Activated naive CD4-positive, alpha-beta T cell (primary cell): ENCODE measurements around the gene PTX3.

Source experiments
- DNase-seq, 4 experiments: peaks; one replicate each; lab custom pipeline; 2025; lab: John Stamatoyannopoulos, UW

PTX3 gene

GRCh38 chr3:157436583-157437291 lies at the start of gene PTX3:
Gene PTX3, plus strand, starts transcription at chr3:157436850. Its CDS starts 84 bp downstream, at chr3:157436934.
- no peak for DNase-seq

GRCh38 chr3:157387708-157388435 lies 48.8 kb upstream of the PTX3 start:
- no peak for DNase-seq

- DNase-seq = no peak
These were observed 47.7 kb upstream of the PTX3 start for GRCh38 chr3:157388976-157389375.

- no peak for DNase-seq
These were observed 45.7 kb upstream of the PTX3 start for GRCh38 chr3:157390713-157391515.

GRCh38 chr3:157392104-157392503 lies 44.5 kb upstream of the PTX3 start:
- no peak for DNase-seq

- DNase-seq = no peak
These were observed 43.5 kb upstream of the PTX3 start for GRCh38 chr3:157393113-157393512.

- no peak for DNase-seq
These were observed 42.2 kb upstream of the PTX3 start for GRCh38 chr3:157394411-157394810.

- no peak for DNase-seq
These were observed 38.1 kb upstream of the PTX3 start for GRCh38 chr3:157398598-157398997.

- DNase-seq = no peak
These were observed 32.3 kb upstream of the PTX3 start for GRCh38 chr3:157404381-157404780.

- no peak for DNase-seq
These were observed 31.2 kb upstream of the PTX3 start for GRCh38 chr3:157405457-157405856.

GRCh38 chr3:157406394-157406793 lies 30.3 kb upstream of the PTX3 start:
- DNase-seq = no peak

GRCh38 chr3:157407769-157408168 lies 28.9 kb upstream of the PTX3 start:
- no peak for DNase-seq

- DNase-seq = no peak
These were observed 28.0 kb upstream of the PTX3 start for GRCh38 chr3:157408499-157409149.

- no peak for DNase-seq
These were observed 27.1 kb upstream of the PTX3 start for GRCh38 chr3:157409516-157409915.

- DNase-seq = no peak
These were observed 25.7 kb upstream of the PTX3 start for GRCh38 chr3:157410945-157411344.

GRCh38 chr3:157412323-157412855 lies 24.3 kb upstream of the PTX3 start:
- DNase-seq = no peak

GRCh38 chr3:157414861-157415260 lies 21.8 kb upstream of the PTX3 start:
- DNase-seq = no peak

- no peak for DNase-seq
These were observed 20.1 kb upstream of the PTX3 start for GRCh38 chr3:157416347-157417087.

GRCh38 chr3:157417247-157417646 lies 19.4 kb upstream of the PTX3 start:
- no peak for DNase-seq

- no peak for DNase-seq
These were observed 18.5 kb upstream of the PTX3 start for GRCh38 chr3:157418104-157418503.

GRCh38 chr3:157420606-157421130 lies 16.0 kb upstream of the PTX3 start:
- no peak for DNase-seq
